ENCODE results near the gene KIF1C. TPM values are rescaled to one million over a fixed set of nuclear protein-coding genes. Genes with fewer than 3 reads are reported as not detected.
A peak's percentile ranks its signal among the peaks of the same experiment; 100 is the strongest.

The KIF1C gene
- total RNA-seq, 1 donor from 2014 or later, result 81.7 TPM

GRCh38 chr17:5044630-5045029 is 46.9 kb downstream of the KIF1C start:
- no peak for DNase-seq (ENCODE audit: low spot score in 2 of 2, unreplicated experiment in 2 of 2)
- H3K36me3 Mint-ChIP-seq, result no peaks in the 10 kb centered on the region
- no peak for TF ChIP-seq CTCF (IDR thresholded peaks at IDR 0.05; ENCODE audit: unreplicated experiment)
- no peak overlapping the region for H3K27ac Mint-ChIP-seq
- H3K9me3 Mint-ChIP-seq, result peaks cover 3% of the 10 kb centered on the region
- H3K27me3 Mint-ChIP-seq (ENCODE audit: low read depth), result peaks cover 3% of the 10 kb centered on the region
- peaks cover 3% of the 10 kb centered on the region for H3K4me1 Mint-ChIP-seq
- no peak overlapping the region for H3K4me3 Mint-ChIP-seq

GRCh38 chr17:5045496-5045895 is 47.7 kb downstream of the KIF1C start:
- Mint-ChIP-seq H3K27ac (no peak overlapping the region), H3K27me3 (ENCODE audit: low read depth) (no peaks in the 10 kb centered on the region), H3K9me3 (no peaks in the 10 kb centered on the region), H3K4me3 (no peak overlapping the region), H3K4me1 (peaks cover 10% of the 10 kb centered on the region), H3K36me3 (no peaks in the 10 kb centered on the region)
- no peak for DNase-seq (ENCODE audit: low spot score in 2 of 2, unreplicated experiment in 2 of 2)
- TF ChIP-seq CTCF (IDR thresholded peaks at IDR 0.05; ENCODE audit: unreplicated experiment), result no peak

- no peaks in the 10 kb centered on the region for H3K9me3 Mint-ChIP-seq
- no peak overlapping the region for H3K4me3 Mint-ChIP-seq
- no peak overlapping the region for H3K27ac Mint-ChIP-seq
- TF ChIP-seq CTCF (IDR thresholded peaks at IDR 0.05; ENCODE audit: unreplicated experiment), result no peak
- no peaks in the 10 kb centered on the region for H3K36me3 Mint-ChIP-seq
- peaks cover 11% of the 10 kb centered on the region for H3K4me1 Mint-ChIP-seq
- no peak for DNase-seq (ENCODE audit: low spot score in 2 of 2, unreplicated experiment in 2 of 2)
- no peaks in the 10 kb centered on the region for H3K27me3 Mint-ChIP-seq (ENCODE audit: low read depth)
These were observed 49.7 kb downstream of the KIF1C start for GRCh38 chr17:5047446-5047845.

DNA sequence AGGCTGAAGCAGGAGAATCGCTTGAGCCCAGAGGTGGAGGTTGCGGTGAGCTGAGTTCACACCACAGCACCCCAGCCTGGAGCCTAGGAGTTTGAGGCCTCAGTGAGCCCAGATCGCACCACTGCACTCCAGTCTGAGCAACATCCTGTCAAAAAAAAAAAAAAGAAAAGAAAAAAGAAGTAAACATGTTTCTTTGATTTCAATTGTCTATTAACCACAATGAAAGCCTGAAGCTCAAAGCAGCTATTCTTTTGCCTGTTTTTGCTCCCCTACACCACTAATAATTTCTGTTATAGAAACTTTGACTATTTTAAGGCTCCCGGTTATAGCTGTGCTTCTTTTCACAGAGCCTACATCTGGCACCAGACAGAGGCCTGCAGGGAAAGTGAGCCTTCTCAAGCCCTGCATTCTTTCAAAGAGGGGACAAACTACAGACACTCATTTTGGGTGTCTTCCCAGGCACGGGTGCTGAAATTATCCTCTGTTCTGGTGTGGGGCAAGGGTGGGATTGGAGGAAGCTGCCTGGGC is 51.6 kb downstream of the KIF1C start:
- Mint-ChIP-seq H3K27ac (peak overlapping the region; percentile 77), H3K4me3 (no peak overlapping the region), H3K27me3 (ENCODE audit: low read depth) (no peaks in the 10 kb centered on the region), H3K4me1 (peaks cover 11% of the 10 kb centered on the region), H3K9me3 (no peaks in the 10 kb centered on the region), H3K36me3 (no peaks in the 10 kb centered on the region)
- no peak for TF ChIP-seq CTCF (IDR thresholded peaks at IDR 0.05; ENCODE audit: unreplicated experiment)
- DNase-seq (ENCODE audit: low spot score in 2 of 2, unreplicated experiment in 2 of 2), result no peak

DNA sequence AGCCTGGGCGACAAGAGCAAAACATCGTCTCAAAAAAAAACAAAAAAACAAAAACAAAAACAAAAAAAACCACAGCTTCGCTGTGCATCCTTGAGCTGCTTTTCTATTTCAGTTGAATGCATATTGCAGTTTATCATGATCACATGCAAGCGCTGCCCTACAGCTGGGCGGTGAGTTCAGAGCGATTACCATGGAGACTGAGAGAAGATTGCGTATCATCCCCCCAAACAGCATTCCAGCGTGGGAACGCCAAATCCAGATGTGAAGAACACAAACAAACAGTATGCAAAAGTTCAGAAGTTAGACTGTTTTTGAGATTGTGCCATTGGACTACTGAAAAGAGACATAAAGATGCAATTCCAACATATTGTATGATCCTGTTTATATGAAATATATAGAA is 52.5 kb downstream of the KIF1C start:
- TF ChIP-seq CTCF (IDR thresholded peaks at IDR 0.05; ENCODE audit: unreplicated experiment), result no peak
- Mint-ChIP-seq H3K4me1 (peaks cover 11% of the 10 kb centered on the region), H3K36me3 (peaks cover 2% of the 10 kb centered on the region), H3K27me3 (ENCODE audit: low read depth) (no peaks in the 10 kb centered on the region), H3K9me3 (peaks cover 4% of the 10 kb centered on the region), H3K27ac (peak overlapping the region; percentile 77), H3K4me3 (no peak overlapping the region)
- DNase-seq (ENCODE audit: low spot score in 2 of 2, unreplicated experiment in 2 of 2), result no peak

- Mint-ChIP-seq H3K36me3 (peaks cover 2% of the 10 kb centered on the region), H3K9me3 (peaks cover 4% of the 10 kb centered on the region)
These were observed 57.8 kb downstream of the KIF1C start for GRCh38 chr17:5055543-5055942.

More at GRCh38 chr17:5055543-5055942, 57.8 kb downstream of the KIF1C start:
- no peak for TF ChIP-seq CTCF (IDR thresholded peaks at IDR 0.05; ENCODE audit: unreplicated experiment)
- Mint-ChIP-seq H3K27me3 (ENCODE audit: low read depth) (peaks cover 13% of the 10 kb centered on the region), H3K27ac (no peak overlapping the region), H3K4me1 (peaks cover under 1% of the 10 kb centered on the region), H3K4me3 (no peak overlapping the region)
- DNase-seq (ENCODE audit: low spot score in 2 of 2, unreplicated experiment in 2 of 2), result no peak
